CD14-positive monocyte (primary cell): ENCODE data around the gene FGFR2. TPM values are rescaled to one million over a fixed set of nuclear protein-coding genes. Genes with fewer than 3 reads are reported as not detected.

Source experiments
- DNase-seq, 3 donors: peaks; one replicate each; pipeline ENCODE4 v3.0.0-alpha.2; 2011 to 2022
- H2AFZ ChIP-seq: 2 replicates; pipeline ENCODE4 v1.6.0; 2012; ENCODE audit warnings: mild to moderate bottlenecking, low read depth, low read length, inconsistent platforms; ENCODE audit not compliant: insufficient read depth, poor library complexity, severe bottlenecking
- H3K27ac ChIP-seq, 2 donors: 1 replicate in 1 of 2; 2 replicates in 1 of 2; pipeline ENCODE4 v1.5.1; 2012 to 2013; ENCODE audit warnings: low read length in 2 of 2, control low read depth in 1 of 2, inconsistent platforms in 1 of 2, low read depth in 1 of 2, mild to moderate bottlenecking in 1 of 2
- H3K27me3 ChIP-seq, 2 donors: one replicate each; pipeline versions ENCODE4 v1.6.0 to v1.6.1; 2011 to 2013; ENCODE audit warnings: low read length in 2 of 2; ENCODE audit not compliant: control insufficient read depth in 2 of 2, insufficient read depth in 2 of 2
- H3K36me3 ChIP-seq, 2 donors: replicated peaks in 1 of 2; 1 replicate in 1 of 2; 2 replicates in 1 of 2; pipeline versions ENCODE4 v1.5.1 to v1.6.1; 2012 to 2013; ENCODE audit warnings: low read length in 2 of 2, control low read depth in 1 of 2, inconsistent platforms in 1 of 2, mild to moderate bottlenecking in 1 of 2; ENCODE audit not compliant: insufficient read depth in 2 of 2, control insufficient read depth in 1 of 2
- H3K4me1 ChIP-seq, 2 donors: 1 replicate in 1 of 2; 2 replicates in 1 of 2; pipeline versions ENCODE4 v1.5.1 to v1.6.1; 2012 to 2013; ENCODE audit warnings: low read length in 2 of 2, control low read depth in 1 of 2, inconsistent platforms in 1 of 2, mild to moderate bottlenecking in 1 of 2, moderate library complexity in 1 of 2; ENCODE audit not compliant: insufficient read depth in 2 of 2, control insufficient read depth in 1 of 2
- H3K4me2 ChIP-seq: replicated peaks from 2 replicates; pipeline ENCODE3; 2012; ENCODE audit warnings: low read length, moderate library complexity, mild to moderate bottlenecking; ENCODE audit not compliant: poor library complexity, severe bottlenecking; ENCODE audit errors: extremely low read depth
- H3K4me3 ChIP-seq, 3 experiments: fragments of 200-600 bp in 1 of 3; sonication (generic) in 1 of 3; replicated peaks in 1 of 3; 1 replicate in 2 of 3; 2 replicates in 1 of 3; pipeline ENCODE4 v1.5.1; 2011 to 2013; ENCODE audit warnings: low read length in 3 of 3, mild to moderate bottlenecking in 3 of 3, control low read depth in 2 of 3, low read depth in 2 of 3, inconsistent platforms in 1 of 3, moderate library complexity in 1 of 3
- H3K79me2 ChIP-seq: 2 replicates; pipeline ENCODE4 v1.6.0; 2012; ENCODE audit warnings: mild to moderate bottlenecking, control low read depth, inconsistent platforms, low read length, moderate library complexity; ENCODE audit not compliant: insufficient read depth
- H3K9ac ChIP-seq: 2 replicates; pipeline ENCODE4 v1.6.0; 2017; ENCODE audit warnings: low read length, mild to moderate bottlenecking; ENCODE audit not compliant: insufficient read depth, poor library complexity, severe bottlenecking
- H3K9me3 ChIP-seq, 2 donors: replicated peaks in 1 of 2; 1 replicate in 1 of 2; 2 replicates in 1 of 2; pipeline versions ENCODE4 v1.5.1 to v1.6.1; 2012 to 2013; ENCODE audit warnings: low read length in 2 of 2, control low read depth in 1 of 2; ENCODE audit not compliant: control insufficient read depth in 1 of 2, insufficient read depth in 1 of 2
- H4K20me1 ChIP-seq: 2 replicates; pipeline ENCODE4 v1.6.0; 2012; ENCODE audit warnings: mild to moderate bottlenecking, low read length, control low read depth, moderate library complexity; ENCODE audit not compliant: insufficient read depth
- H3K27ac Mint-ChIP-seq, 7 donors: one replicate each; pipeline ENCODE4 v1.8.0; 2020; ENCODE audit warnings: mild to moderate bottlenecking in 7 of 7, mixed read lengths in 7 of 7, moderate library complexity in 6 of 7, inconsistent platforms in 2 of 7
- H3K27me3 Mint-ChIP-seq, 3 donors: one replicate each; pipeline ENCODE4 v1.8.0; 2021 to 2022; ENCODE audit warnings: low read depth in 3 of 3, mild to moderate bottlenecking in 3 of 3, mixed read lengths in 3 of 3, moderate library complexity in 3 of 3, inconsistent platforms in 1 of 3
- H3K36me3 Mint-ChIP-seq, 2 donors: one replicate each; pipeline ENCODE4 v1.8.0; 2020; ENCODE audit warnings: mixed read lengths in 2 of 2, inconsistent platforms in 1 of 2, mild to moderate bottlenecking in 1 of 2
- H3K4me1 Mint-ChIP-seq: one replicate; pipeline ENCODE4 v1.8.0; 2020; ENCODE audit warnings: mild to moderate bottlenecking, mixed read lengths
- H3K4me3 Mint-ChIP-seq, 2 donors: one replicate each; pipeline ENCODE4 v1.8.0; 2020; ENCODE audit warnings: mild to moderate bottlenecking in 2 of 2, mixed read lengths in 2 of 2, moderate library complexity in 1 of 2
- H3K9me3 Mint-ChIP-seq, 7 donors: one replicate each; pipeline ENCODE4 v1.8.0; 2020 to 2022; ENCODE audit warnings: mixed read lengths in 7 of 7, mild to moderate bottlenecking in 6 of 7, moderate library complexity in 6 of 7, inconsistent platforms in 2 of 7
- WGBS: methylation state at CpG from one replicate; pipeline ENCODE4 v1.1.5; 2013; ENCODE audit warnings: missing lambda C conversion rate; ENCODE audit not compliant: insufficient coverage; 5-methylcytosine and 5-hydroxymethylcytosine counted together
- intact Hi-C, 2 donors: fragments of 100-400 bp; cut with micrococcal nuclease; formaldehyde crosslinking; loops; one replicate each; pipeline versions ENCODE4 v1.15.0 to v1.15.1; 2023
- polyA plus RNA-seq, 3 donors: library from polyadenylated mRNA; depleted of rRNA in 1 of 3; unstranded in 2 of 3; stranded (reverse) in 1 of 3; fragments of 300-500 nt in 2 of 3; fragments of >200 nt in 1 of 3; fragmentation: Illumina TruSeq in 2 of 3; gene quantifications; 1 replicate in 2 of 3; 2 replicates in 1 of 3; pipeline ENCODE4 v1.2.3, GENCODE V29; 2012 to 2021
- TF ChIP-seq, protein P1 (sequence below): fragments of 200-600 bp; IDR thresholded peaks from one replicate; pipeline ENCODE4 v1.8.0; 2022; ENCODE audit warnings: antibody characterized with exemption, mild to moderate bottlenecking

The FGFR2 gene
- polyA plus RNA-seq, 3 donors = not detected

DNA sequence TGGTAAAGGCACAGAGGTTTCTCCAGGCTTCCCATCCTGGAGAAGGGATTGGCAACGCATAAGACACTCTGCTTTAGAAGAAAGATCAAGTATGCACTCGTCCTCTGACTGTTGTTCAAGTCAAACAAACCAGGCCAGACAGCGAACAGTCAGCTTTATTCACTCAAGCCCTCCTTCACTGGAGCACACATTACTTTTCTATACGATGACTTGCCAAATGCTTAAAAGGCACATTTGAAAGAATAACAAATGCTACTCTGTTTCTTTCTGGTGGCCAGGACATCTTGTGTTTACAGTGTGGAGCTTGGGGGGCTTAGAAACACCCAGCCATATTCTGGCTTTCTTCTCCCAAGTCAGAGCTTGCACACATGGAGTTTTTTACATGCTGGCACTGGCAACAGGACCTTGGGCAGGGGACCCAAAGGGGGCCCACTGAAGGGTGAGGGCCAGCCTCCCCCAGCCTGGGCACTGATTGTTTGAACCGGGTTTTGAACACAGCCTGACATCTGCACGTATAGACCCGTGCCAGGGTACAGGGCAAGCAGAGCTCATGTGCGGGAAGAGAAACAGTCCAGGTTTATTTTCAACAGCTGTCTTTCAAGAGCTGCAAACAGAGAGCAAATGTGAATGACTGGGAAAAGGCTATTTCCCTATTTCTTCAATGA is 33.3 kb upstream of the FGFR2 start:
- Mint-ChIP-seq H3K27ac (no peak overlapping the region), H3K4me3 (no peak overlapping the region), H3K4me1 (no peaks in the 10 kb centered on the region), H3K9me3 (peaks cover 0 to 2% (median 0%) of the 10 kb centered on the region in 7 donors), H3K27me3 (peaks cover 1 to 11% (median 6%) of the 10 kb centered on the region in 3 donors), H3K36me3 (no peaks in the 10 kb centered on the region)
- no peak overlapping the region for H3K4me2 ChIP-seq
- H3K27ac ChIP-seq = no peak overlapping the region
- no peaks in the 10 kb centered on the region for H3K27me3 ChIP-seq
- intact Hi-C loops = no loop called here
- H2AFZ ChIP-seq = no peak overlapping the region
- DNase-seq = no peak
- H4K20me1 ChIP-seq = no peaks in the 10 kb centered on the region
- H3K9ac ChIP-seq = no peak overlapping the region
- H3K4me3 ChIP-seq = no peak overlapping the region
- H3K4me1 ChIP-seq = no peaks in the 10 kb centered on the region
- TF ChIP-seq, protein P1, sequence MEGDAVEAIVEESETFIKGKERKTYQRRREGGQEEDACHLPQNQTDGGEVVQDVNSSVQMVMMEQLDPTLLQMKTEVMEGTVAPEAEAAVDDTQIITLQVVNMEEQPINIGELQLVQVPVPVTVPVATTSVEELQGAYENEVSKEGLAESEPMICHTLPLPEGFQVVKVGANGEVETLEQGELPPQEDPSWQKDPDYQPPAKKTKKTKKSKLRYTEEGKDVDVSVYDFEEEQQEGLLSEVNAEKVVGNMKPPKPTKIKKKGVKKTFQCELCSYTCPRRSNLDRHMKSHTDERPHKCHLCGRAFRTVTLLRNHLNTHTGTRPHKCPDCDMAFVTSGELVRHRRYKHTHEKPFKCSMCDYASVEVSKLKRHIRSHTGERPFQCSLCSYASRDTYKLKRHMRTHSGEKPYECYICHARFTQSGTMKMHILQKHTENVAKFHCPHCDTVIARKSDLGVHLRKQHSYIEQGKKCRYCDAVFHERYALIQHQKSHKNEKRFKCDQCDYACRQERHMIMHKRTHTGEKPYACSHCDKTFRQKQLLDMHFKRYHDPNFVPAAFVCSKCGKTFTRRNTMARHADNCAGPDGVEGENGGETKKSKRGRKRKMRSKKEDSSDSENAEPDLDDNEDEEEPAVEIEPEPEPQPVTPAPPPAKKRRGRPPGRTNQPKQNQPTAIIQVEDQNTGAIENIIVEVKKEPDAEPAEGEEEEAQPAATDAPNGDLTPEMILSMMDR = no peak
- H3K79me2 ChIP-seq = no peaks in the 10 kb centered on the region
- no peaks in the 10 kb centered on the region for H3K9me3 ChIP-seq
- no peaks in the 10 kb centered on the region for H3K36me3 ChIP-seq
- 75% methylated on average over 4 of the region's 8 CpGs for WGBS

DNA sequence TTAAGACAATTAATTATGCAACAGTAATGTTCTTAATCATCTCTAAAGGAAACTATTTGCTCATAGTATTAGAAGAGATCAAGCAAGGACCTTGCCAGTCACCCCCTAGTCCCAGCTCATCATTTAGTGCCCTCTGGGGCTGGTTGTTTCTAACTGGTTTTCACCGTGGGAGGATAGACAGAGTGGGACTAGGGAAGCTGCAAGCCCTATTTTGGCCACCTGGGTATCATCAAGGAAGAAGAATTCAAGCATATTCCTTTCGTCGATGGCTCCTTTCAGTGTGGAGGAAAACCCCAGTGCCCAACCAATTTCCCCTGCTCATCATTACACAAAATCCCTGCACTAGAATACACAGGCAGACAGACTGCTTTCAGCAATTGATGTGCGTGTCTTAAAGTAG is 30.6 kb upstream of the FGFR2 start:
- H3K9me3 Mint-ChIP-seq = peaks cover 0 to 2% (median 0%) of the 10 kb centered on the region in 7 donors
- peaks cover 1 to 15% (median 6%) of the 10 kb centered on the region in 3 donors for H3K27me3 Mint-ChIP-seq
- Histone ChIP-seq H3K27me3 (no peaks in the 10 kb centered on the region), H4K20me1 (no peaks in the 10 kb centered on the region), H3K9ac (no peak overlapping the region), H3K79me2 (no peaks in the 10 kb centered on the region), H3K4me1 (no peaks in the 10 kb centered on the region), H3K4me2 (no peak overlapping the region), H3K4me3 (no peak overlapping the region), H3K9me3 (no peaks in the 10 kb centered on the region), H3K36me3 (no peaks in the 10 kb centered on the region), H3K27ac (no peak overlapping the region), H2AFZ (no peak overlapping the region)
- no peaks in the 10 kb centered on the region for H3K4me1 Mint-ChIP-seq
- 92% methylated on average over 1 of the region's 4 CpGs for WGBS
- TF ChIP-seq, protein P1 = no peak
- intact Hi-C loops = no loop called here
- H3K27ac Mint-ChIP-seq = no peak overlapping the region
- no peak overlapping the region for H3K4me3 Mint-ChIP-seq
- H3K36me3 Mint-ChIP-seq = no peaks in the 10 kb centered on the region
- no peak for DNase-seq
